COLO829 (cell line): ENCODE data around the gene RDH5.
"Not testable (repeated sequence)": the region's sequence is repeated elsewhere in the genome, so short reads cannot be mapped to it uniquely, and the experiment has no call there.

Experiments used
- DNase-seq: peaks from one replicate; pipeline ENCODE4 v3.0.0; 2012; ENCODE audit warnings: low spot score

The RDH5 gene

DNA sequence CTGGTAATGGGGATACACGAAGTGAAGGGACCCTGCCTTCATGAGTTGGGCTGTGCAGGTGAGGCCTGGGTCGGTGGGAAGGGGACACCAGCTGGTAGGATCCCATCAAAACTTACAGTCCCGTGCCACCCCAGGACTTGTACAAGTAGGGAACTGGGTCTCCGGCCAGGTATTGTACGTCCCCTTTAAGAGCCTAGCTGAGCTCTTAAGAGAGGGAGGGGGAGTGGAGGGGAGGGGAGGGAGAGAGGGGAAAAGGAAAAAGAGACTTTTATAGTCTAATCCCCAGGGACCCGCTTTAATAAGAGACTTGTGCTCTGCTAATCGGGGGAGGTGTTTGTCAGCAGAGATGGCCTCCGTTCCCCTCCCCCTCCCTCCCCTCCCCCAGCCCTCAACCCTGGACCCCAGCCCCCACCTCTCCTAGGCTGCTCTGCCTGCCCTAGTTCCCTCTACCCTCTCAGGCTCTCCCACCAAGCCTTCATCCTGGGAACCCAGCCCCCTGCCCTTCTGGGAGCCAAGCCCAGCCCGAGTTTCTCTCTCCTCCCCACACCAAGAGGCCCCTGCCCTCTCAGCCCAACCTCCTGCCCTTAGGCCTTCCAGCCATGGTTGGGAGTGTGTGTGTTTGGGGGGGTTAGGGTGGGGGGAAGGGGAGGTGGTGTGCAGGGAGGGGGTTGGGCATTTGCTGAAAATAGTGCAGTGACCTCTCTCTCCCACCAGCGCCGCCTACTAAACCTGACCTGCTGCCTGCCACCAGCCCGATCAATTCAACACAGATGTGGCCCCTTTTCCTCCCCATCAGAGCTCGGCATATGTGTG, 25.4 kb downstream of the RDH5 start:
- peak; percentile 87 for DNase-seq

DNA sequence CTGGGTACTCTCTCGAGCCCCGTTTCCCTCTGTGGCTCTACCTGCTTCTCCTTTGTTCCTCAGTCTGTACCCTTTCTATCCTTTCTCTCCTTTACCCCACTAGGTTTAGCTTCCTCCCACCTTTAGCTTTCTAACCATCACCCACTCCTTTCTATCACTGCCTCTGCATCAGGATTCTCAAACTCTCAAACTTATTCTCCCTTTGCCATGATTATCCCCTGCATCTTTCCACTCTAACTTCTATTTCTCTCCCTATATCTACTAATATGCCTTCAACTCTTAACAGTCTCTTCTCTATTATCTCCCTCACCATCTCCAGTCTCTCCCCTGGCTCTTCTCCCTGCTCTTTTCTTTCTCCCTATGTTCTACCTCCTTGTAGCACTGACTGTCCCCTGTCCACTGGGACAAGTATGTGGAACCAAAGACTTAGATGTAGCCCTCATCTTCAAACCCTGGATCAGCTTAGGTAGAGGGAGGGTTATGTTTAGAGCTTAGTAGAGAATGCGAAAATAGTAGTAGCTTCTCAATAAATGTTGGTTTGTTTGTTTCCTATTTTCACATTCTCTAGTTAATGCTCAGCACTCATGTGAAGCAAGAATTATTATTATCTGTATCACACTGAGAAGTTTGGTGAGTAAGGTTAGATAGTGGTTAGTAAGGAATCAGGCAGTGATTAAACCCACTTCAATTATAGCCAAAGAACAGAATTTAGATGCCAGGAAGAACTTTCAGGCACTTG, 26.1 kb downstream of the RDH5 start:
- no peak for DNase-seq

DNA sequence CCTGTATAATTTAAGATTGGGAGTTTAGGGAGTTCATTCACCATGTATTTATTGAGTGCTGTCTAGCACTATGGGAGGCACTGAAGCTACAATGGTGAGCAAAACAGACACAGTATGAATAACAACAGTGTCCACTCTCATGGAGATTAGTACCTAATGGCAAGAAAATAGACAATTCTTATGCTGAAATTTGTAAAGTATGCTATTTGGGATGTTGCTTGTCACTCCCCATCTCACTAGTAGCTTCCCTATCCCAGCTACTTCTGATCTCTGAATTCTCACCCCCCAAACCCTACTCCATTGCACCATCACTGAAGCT, 26.7 kb downstream of the RDH5 start:
- DNase-seq, result no peak

DNA sequence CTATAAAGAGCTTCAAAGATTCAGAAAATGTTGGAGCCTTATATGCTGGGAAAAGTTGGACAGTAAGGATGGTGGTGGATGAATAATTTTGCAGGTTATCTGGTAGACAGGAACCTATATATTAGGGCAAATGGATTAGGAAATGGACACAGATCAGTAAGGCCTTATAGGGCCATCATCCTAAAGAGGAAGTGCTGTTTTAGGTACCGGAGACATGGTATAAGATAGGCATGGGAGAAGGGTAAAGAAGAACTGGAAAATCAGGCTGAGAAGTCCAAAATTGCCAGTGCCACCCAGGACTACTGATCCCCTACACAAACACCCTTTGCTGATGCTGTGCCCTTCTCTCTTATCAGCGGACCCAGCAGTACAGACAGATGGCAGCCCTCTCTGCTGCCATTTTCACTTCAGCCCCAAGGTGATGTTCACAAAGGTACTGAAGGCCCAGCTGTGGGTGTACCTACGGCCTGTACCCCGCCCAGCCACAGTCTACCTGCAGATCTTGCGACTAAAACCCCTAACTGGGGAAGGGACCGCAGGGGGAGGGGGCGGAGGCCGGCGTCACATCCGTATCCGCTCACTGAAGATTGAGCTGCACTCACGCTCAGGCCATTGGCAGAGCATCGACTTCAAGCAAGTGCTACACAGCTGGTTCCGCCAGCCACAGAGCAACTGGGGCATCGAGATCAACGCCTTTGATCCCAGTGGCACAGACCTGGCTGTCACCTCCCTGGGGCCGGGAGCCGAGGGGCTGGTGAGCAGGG, 28.2 kb downstream of the RDH5 start:
- DNase-seq, result no peak

DNA sequence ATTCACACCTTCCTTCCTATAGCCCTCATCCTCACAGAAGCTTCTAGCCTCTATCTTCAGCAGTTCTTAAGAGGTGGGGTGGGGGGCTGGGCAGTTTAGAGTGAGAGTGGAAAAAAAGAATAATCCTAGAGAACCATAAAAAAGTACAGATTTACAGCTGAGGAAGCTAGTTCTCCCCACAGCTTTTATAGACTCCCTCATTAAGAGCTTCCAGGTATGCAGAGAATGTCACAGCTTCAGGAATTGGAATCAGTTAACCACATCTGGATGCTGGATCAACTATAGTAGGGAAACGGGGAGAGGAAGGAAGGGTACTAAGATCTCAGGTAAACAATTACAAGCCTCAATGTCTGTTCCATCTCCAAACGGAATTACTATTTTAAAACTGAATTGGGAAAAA, 35.1 kb downstream of the RDH5 start:
- DNase-seq, result no peak

DNA sequence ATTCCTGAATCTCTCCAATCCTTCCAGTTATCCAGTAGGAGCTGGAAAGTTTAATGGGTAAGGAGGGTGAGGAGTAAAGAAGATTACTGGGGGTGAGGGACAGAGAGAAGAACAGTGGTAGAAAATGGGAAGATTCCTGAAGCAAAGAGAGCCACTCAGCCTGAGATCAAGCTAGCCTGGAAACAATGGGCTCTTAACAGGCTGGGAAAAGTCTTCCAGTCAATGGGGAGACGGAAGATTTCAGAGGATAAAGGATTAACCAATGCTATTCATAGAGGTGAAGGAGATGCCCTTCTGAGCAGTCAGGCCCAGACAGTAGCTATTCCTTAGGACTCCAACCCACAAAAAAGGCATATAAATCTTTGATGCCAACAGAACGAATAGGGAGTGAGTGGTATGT, 37.5 kb downstream of the RDH5 start:
- no peak for DNase-seq

DNA sequence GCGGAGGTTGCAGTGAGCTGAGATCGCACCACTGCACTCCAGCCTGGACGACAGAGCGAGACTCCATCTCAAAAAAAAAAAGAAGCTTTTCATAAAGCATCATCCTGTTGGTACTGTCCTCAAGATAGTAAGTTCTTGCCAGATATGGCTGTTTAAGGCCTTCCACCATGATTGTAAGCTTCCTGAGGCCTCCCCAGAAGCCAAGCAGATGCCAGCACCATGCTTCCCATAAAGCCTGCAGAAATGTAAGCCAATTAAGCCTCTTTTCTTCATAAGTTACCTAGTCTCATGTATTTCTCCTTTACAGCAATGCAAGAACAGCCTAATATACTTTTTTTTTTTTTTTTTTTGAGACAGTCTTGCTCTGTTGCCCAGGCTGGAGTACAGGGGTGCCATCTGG, 38.4 kb downstream of the RDH5 start:
- DNase-seq, result not testable (repeated sequence)

DNA sequence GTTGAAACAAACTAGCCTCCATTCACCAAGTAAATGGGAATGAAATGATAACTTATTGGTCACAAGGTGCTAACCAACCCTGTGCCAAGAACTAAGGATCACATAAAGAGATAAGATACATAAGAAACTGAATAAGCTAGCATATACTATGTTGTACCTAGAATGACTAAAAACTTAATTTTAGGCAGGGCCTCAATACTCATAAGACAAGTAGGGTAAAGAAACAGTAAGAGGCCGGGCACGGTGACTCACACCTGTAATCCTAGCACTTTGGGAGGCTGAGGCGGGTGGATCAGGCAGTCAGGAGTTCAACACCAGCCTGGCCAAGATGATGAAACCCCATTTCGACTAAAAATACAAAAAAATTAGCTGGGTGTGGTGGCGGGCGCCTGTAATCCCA, 40.5 kb downstream of the RDH5 start:
- DNase-seq, result no peak

DNA sequence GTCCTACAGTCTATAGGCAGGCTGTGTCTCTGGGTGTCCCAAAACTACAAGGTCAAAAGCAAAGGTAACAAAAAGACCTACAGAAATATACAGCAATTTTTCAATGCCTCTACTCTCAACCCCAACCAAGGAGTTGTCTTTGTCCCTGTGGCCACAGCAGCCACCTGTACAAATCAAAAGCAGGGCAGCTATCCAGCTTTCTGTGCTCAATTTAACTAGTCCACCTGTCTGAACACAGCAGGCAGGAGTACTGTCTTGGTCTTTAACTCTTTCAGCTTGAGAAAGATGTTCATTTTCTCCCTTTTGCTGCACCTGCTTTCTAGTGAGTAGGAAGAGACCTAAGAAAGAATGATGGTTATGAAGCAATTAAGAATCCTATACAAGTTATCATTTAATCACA, 42.5 kb downstream of the RDH5 start:
- no peak for DNase-seq

DNA sequence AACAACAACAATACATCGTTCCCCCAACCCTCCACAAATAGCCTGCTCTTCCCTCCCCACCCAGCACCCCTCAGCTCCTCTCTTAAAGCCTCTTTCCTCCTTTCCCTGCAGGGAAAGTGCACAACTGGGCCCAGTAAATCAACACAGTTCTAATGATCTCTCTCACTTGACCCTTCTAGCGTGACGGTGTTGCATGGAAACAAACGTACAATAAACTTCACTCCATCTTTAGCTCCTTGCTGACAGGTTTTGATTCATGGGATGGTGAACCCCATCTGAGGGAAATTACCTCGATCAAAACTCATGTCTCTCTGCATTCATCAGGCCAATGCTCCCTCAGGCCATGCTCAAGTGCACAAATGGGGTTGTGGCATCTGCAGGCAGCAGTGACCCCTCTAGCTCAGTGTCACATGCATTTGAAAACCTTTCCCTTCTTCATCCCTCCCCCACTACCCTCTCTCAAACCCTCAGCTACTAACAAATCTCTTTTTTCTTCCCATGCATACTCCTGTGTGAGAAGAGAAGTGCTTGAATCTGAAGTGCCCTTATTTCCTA, 45.6 kb downstream of the RDH5 start:
- DNase-seq, result no peak

DNA sequence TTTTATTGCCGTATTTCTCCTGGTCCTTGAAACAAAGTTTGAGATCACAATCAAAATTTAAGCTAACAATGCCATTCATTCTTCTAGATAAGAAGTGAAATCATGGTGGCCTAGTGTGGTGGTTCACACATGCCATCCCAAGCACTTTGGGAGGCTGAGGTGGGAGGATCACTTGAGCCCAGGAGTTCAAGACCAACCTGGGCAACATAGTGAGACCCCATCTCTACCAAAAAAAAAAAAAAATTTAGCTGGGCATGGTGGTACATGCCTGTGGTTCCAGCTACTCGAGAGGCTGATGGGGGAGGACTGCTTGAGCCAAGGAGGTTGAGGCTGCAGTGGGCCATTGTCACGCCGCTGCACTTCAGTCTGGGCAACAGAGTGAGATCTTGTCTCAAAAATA, 47.0 kb downstream of the RDH5 start:
- no peak for DNase-seq

DNA sequence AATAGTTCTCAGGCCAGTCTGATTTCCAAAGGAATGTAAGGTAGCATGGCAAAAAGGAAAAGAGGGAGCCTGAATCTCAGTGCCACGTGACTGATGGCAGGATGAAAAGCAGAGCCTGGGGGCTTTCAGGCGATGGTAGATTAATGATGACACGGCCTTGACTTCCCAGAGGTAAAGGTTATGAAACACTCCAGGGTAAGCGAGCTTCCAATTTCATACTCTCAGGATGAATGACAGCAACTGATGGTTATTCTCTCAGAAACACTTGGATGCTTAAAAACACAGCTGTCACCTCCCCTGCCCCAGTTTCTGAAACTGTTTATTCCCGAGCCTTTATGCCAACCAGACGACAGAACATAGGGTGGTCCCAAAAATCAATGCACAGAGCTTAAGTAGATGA, 51.5 kb downstream of the RDH5 start:
- no peak for DNase-seq
